ENCODE data around the gene CLMN. TPM values are rescaled to one million over a fixed set of nuclear protein-coding genes. Genes with fewer than 3 reads are reported as not detected.

Gene CLMN
- total and polyA plus RNA-seq, 10 of the 15 experiments (the other 5 are each of a cell fraction or from before 2014, with no cell fraction given), result 7.8 to 49.3 (median 18.5) TPM

DNA sequence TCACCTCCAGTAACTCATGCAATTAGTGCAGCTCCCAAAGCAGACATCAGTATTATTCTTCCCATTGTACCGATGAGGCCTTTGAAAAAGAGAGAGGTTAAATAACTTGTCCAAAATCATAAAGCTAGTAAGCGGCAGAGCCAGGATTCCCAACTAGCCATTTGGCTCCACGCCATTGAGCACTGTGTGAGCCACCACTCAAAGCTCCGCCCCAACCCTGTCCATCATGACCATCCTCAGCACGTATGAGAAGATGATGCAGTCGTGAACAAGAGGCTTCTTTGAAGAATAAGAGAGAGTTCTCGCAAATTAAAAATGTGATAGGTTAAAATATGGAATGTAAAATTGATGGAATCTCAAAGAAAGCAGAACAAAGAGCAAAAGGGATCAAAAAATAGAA lies 14.6 kb downstream of the CLMN start (continued):
- TF ChIP-seq, protein P1, sequence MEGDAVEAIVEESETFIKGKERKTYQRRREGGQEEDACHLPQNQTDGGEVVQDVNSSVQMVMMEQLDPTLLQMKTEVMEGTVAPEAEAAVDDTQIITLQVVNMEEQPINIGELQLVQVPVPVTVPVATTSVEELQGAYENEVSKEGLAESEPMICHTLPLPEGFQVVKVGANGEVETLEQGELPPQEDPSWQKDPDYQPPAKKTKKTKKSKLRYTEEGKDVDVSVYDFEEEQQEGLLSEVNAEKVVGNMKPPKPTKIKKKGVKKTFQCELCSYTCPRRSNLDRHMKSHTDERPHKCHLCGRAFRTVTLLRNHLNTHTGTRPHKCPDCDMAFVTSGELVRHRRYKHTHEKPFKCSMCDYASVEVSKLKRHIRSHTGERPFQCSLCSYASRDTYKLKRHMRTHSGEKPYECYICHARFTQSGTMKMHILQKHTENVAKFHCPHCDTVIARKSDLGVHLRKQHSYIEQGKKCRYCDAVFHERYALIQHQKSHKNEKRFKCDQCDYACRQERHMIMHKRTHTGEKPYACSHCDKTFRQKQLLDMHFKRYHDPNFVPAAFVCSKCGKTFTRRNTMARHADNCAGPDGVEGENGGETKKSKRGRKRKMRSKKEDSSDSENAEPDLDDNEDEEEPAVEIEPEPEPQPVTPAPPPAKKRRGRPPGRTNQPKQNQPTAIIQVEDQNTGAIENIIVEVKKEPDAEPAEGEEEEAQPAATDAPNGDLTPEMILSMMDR (IDR thresholded peaks at IDR 0.05 in 2 of 3, conservative IDR thresholded peaks at IDR 0.05 in 1 of 3; ENCODE audit: control insufficient read depth in 2 of 3, extremely low read depth in 1 of 3, insufficient read depth in 1 of 3, low read depth in 3 of 3, low read length in 3 of 3), result no peak
- no peak for TF ChIP-seq ZNF274 (IDR thresholded peaks at IDR 0.05; ENCODE audit: insufficient read depth, insufficient read length)
- TF ChIP-seq SIX5 (IDR thresholded peaks at IDR 0.05; ENCODE audit: low read depth, low read length, severe bottlenecking), result no peak
- TF ChIP-seq LARP7 (IDR thresholded peaks at IDR 0.05), result no peak
- TF ChIP-seq, protein P2, sequence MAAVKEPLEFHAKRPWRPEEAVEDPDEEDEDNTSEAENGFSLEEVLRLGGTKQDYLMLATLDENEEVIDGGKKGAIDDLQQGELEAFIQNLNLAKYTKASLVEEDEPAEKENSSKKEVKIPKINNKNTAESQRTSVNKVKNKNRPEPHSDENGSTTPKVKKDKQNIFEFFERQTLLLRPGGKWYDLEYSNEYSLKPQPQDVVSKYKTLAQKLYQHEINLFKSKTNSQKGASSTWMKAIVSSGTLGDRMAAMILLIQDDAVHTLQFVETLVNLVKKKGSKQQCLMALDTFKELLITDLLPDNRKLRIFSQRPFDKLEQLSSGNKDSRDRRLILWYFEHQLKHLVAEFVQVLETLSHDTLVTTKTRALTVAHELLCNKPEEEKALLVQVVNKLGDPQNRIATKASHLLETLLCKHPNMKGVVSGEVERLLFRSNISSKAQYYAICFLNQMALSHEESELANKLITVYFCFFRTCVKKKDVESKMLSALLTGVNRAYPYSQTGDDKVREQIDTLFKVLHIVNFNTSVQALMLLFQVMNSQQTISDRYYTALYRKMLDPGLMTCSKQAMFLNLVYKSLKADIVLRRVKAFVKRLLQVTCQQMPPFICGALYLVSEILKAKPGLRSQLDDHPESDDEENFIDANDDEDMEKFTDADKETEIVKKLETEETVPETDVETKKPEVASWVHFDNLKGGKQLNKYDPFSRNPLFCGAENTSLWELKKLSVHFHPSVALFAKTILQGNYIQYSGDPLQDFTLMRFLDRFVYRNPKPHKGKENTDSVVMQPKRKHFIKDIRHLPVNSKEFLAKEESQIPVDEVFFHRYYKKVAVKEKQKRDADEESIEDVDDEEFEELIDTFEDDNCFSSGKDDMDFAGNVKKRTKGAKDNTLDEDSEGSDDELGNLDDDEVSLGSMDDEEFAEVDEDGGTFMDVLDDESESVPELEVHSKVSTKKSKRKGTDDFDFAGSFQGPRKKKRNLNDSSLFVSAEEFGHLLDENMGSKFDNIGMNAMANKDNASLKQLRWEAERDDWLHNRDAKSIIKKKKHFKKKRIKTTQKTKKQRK (IDR thresholded peaks at IDR 0.05; ENCODE audit: low read depth, low read length), result no peak
- no peak for TF ChIP-seq GABPA (IDR thresholded peaks at IDR 0.05; ENCODE audit: low read depth)

DNA sequence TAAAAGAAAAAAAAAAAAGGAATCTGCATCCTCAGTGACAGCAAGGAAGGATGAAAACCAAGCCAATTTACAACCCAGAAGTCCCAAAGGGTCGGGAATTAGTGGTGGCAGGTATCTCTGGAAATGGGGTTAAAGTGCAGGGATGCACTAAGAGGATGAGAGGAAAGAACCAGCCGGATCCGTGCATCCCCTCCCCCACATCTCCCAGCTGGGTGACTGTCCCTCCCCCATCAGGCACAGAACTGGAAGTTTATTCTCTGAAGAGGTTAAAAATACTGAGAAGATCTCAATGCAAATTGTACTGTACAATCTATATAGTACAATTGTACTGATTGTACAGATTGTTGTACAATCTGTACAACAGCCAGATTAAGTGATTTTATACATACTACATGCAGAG lies 15.4 kb downstream of the CLMN start:
- no peak for FAIRE-seq
- no peaks in the 10 kb centered on the region for H3K9me3 ChIP-seq (replicated peaks; ENCODE audit: control insufficient read depth, insufficient read depth, low read length)
- H3K4me3 ChIP-seq, result no peak overlapping the region
- no peaks in the 10 kb centered on the region for H3K79me2 ChIP-seq (ENCODE audit: control insufficient read depth, insufficient read depth, low read length)
- TF ChIP-seq EED (IDR thresholded peaks at IDR 0.05; ENCODE audit: low read depth) (no peak), BMI1 (IDR thresholded peaks at IDR 0.05; ENCODE audit: borderline replicate concordance) (no peak)
- TF ChIP-seq, protein P3, sequence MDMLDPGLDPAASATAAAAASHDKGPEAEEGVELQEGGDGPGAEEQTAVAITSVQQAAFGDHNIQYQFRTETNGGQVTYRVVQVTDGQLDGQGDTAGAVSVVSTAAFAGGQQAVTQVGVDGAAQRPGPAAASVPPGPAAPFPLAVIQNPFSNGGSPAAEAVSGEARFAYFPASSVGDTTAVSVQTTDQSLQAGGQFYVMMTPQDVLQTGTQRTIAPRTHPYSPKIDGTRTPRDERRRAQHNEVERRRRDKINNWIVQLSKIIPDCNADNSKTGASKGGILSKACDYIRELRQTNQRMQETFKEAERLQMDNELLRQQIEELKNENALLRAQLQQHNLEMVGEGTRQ (IDR thresholded peaks at IDR 0.05; ENCODE audit: borderline replicate concordance, low read depth, low read length), result no peak
- ChIA-PET SMC1A (ENCODE audit: uncharacterized antibody, unreplicated experiment) (interaction anchor here (0.8 to 1.6 kb wide), 4 partner anchors 10 to 14 kb away, joined by 3 to 5 read pairs (median 3); no protein-coding TSS in a partner anchor), RAD21 (ENCODE audit: unreplicated experiment) (no interaction called here), CTCF (no interaction called here), POLR2A (no interaction called here)
- intact Hi-C loops (cut with micrococcal nuclease; ENCODE audit: unreplicated experiment) (no loop called here), in situ Hi-C loops (cut with MboI) (no loop called here)
- DNase-seq (ENCODE audit: low read depth, low spot score), result no peak
- no TSS peak for BruUV-seq (replicated peaks)
- 29% methylated on average over 3 of the region's 3 CpGs for WGBS (ENCODE audit: insufficient coverage, insufficient replicate concordance, low lambda C conversion rate, missing lambda C conversion rate)
- no peak overlapping the region for H2AFZ ChIP-seq (ENCODE audit: control insufficient read depth, low read depth, low read length)
- H4K20me1 ChIP-seq (ENCODE audit: control insufficient read depth, insufficient read depth), result no peaks in the 10 kb centered on the region
- no peaks in the 10 kb centered on the region for H3K36me3 ChIP-seq (ENCODE audit: control insufficient read depth in 2 of 2, insufficient read depth in 2 of 2, low read length in 1 of 2)
- ATAC-seq, result no peak
- H3K9ac ChIP-seq (ENCODE audit: control insufficient read depth, insufficient read depth, low read length), result no peak overlapping the region
- peaks cover 4% of the 10 kb centered on the region; the same call in 1 of the 2 replicates for H3K4me1 ChIP-seq (ENCODE audit: control insufficient read depth, insufficient read depth, low read length)
- H3K4me2 ChIP-seq (ENCODE audit: control insufficient read depth, insufficient read depth), result no peak overlapping the region
- no peak overlapping the region for H3K27ac ChIP-seq (ENCODE audit: control insufficient read depth, insufficient read depth)
- H3K27me3 ChIP-seq (replicated peaks in 1 of 2; ENCODE audit: control insufficient read depth in 2 of 2, insufficient read depth in 2 of 2, low read length in 1 of 2), result no peaks in the 10 kb centered on the region

Measured in GM12878 (cell line).